CD4-positive, alpha-beta T cell treated with Interleukin-17A for 1 hour (primary cell): ENCODE results near the gene SDC1.

ENCODE experiments used
- DNase-seq: peaks from one replicate; pipeline ENCODE4 v3.0.0-alpha.2; 2020

Gene SDC1

GRCh38 chr2:20213651-20214565 is 11.0 kb downstream of the SDC1 start:
- no peak for DNase-seq

GRCh38 chr2:20212871-20213503 is 11.9 kb downstream of the SDC1 start:
- DNase-seq, result no peak

GRCh38 chr2:20212459-20212870 is 12.5 kb downstream of the SDC1 start:
- no peak for DNase-seq

- DNase-seq, result no peak
Observed at GRCh38 chr2:20211860-20212458, 13.0 kb downstream of the SDC1 start.

GRCh38 chr2:20211420-20211819 is 13.5 kb downstream of the SDC1 start:
- no peak for DNase-seq

GRCh38 chr2:20210462-20210861 is 14.5 kb downstream of the SDC1 start:
- DNase-seq, result no peak

GRCh38 chr2:20209373-20210109 is 15.4 kb downstream of the SDC1 start:
- no peak for DNase-seq

- DNase-seq, result no peak
Observed at GRCh38 chr2:20208476-20208859, 16.5 kb downstream of the SDC1 start.

GRCh38 chr2:20207051-20207450 is 17.9 kb downstream of the SDC1 start:
- no peak for DNase-seq

DNA sequence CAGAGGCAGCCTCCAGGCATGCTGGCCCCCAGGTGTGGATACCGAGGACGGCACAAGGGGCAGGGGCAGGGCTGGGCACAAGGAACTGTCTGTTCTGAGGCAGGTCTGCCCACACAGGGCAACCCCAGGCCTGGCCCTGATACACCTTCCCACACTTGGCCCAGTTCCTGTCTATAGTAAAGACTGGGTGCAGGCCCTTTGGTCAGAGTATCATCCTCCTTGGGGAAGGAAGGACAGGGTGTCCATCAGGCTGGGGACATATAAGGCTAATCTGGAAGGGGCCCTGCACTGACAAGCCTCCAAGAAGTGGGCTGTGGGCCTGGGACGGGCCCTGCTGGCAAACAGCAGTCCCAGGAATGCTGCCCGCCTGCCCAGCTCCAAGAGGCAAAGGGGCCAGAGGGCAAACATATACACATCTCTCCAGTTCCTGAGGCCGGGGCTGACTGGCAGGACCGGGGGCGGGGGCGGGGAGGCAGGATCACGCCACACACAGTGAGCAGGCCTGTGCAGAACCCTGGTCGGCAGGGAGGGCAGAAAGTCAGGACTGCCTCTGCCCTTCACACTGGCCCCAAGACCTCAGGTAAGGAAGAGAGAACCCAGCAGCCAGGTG is 18.9 kb downstream of the SDC1 start:
- no peak for DNase-seq

DNA sequence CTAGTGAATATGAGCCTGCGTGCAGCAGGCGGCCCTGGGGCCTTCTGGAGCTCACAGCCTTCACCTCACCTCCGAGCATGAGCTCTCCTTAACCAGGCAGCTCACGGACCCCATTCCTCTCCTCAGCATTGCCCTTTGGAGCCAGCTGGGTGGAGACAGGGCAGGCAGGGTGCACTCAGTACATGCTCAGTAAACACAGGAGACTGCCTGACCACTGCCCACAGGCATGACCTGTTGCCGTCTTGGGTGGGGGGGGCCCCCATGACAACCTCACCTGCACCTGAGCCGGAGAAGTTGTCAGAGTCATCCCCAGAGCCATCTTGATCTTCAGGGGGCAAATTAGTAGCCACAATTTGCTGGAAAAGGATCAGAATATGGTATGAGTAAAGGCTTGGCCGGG is 19.9 kb downstream of the SDC1 start:
- DNase-seq, result no peak

GRCh38 chr2:20203521-20204225 is 21.3 kb downstream of the SDC1 start:
- DNase-seq, result no peak

- DNase-seq, result no peak
Observed at GRCh38 chr2:20203072-20203471, 21.9 kb downstream of the SDC1 start.

DNA sequence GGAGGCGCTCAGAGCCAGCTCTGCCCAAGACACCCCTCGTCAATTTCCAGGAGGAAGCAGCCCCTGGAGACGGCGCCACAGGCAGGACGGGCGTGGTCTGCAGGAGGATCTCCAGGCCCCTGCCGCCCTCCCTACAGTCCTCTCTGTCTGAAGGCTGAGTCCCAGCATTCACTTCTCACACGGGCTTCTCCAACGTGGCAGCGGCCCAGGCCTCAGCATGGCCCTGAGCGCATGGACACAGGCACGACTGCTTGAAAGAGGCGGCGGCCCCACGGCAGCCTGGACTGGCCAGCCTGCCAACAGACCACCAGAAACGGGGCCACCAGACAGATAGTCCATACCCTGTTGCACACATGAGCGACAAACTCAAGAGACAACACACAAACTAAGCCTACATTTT is 23.3 kb downstream of the SDC1 start:
- DNase-seq, result no peak

GRCh38 chr2:20200697-20201555 is 24.0 kb downstream of the SDC1 start:
- DNase-seq, result no peak

- no peak for DNase-seq
Observed at GRCh38 chr2:20199633-20200270, 25.2 kb downstream of the SDC1 start.

- no peak for DNase-seq
Observed at GRCh38 chr2:20198796-20199632, 25.9 kb downstream of the SDC1 start.

DNA sequence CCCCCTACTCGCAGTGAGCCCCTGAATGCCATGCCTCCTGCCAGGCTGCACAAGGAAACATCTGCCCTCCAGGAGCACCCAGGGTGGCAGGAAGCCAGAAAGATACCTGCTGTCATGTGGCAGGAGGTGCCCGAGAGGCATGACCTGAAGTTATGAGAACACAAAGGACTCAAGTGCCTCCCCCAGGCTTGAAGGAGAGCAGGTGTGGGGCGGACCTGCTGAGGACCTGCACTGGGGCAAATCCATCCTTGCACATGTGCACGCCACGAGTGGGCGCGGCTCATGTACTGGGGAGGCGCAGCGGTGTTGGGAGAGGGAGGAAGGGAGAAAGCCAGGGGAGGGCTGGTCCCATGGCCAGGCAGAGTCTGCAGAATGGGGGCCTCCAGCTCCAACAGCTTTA is 26.9 kb downstream of the SDC1 start:
- DNase-seq, result no peak

DNA sequence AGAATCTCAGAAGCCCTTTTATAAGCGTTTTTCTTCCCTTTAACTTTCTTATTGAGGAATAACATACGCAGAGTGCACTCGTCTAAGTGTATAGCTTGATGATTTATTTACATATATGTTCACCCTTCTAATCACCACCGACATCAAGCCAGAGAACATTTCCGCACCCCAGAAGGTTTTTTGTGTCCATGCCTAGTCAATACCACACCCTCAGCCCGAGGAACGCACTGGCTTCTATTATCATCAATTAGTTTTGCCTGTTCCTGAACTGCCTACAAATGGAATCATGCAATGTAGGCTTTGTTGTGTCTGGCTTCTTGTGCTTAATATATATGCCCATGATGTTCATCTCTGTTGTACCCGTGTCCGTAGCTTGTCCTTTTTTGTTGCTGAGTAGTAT is 27.7 kb downstream of the SDC1 start:
- DNase-seq, result no peak
